Left ventricle myocardium inferior (tissue), 1 donor: ENCODE results near the gene OR6B1. TPM values are rescaled to one million over a fixed set of nuclear protein-coding genes. Genes with fewer than 3 reads are reported as not detected.
A peak's percentile ranks its signal among the peaks of the same experiment; 100 is the strongest.
"Not testable (repeated sequence)": the region's sequence is repeated elsewhere in the genome, so short reads cannot be mapped to it uniquely, and the experiment has no call there.

Experiments
- DNase-seq: peaks from one replicate; pipeline ENCODE4 v3.0.0-alpha.2; 2020
- H3K27ac ChIP-seq: fragments of 200-600 bp; replicated peaks from 2 replicates; pipeline ENCODE4 v1.8.0; 2021
- H3K27me3 ChIP-seq: fragments of 200-600 bp; 2 replicates; pipeline ENCODE4 v1.8.0; 2021; ENCODE audit warnings: low read depth
- H3K36me3 ChIP-seq: fragments of 200-600 bp; 2 replicates; pipeline ENCODE4 v1.8.0; 2021
- H3K4me1 ChIP-seq: fragments of 200-600 bp; 2 replicates; pipeline ENCODE4 v1.8.0; 2021
- H3K4me3 ChIP-seq: fragments of 200-600 bp; 2 replicates; pipeline ENCODE4 v1.8.0; 2021; ENCODE audit warnings: mild to moderate bottlenecking, moderate library complexity
- H3K9me3 ChIP-seq: fragments of 200-600 bp; replicated peaks from 2 replicates; pipeline ENCODE4 v1.8.0; 2021
- CTCF ChIP-seq: fragments of 200-600 bp; IDR thresholded peaks from 2 replicates; pipeline ENCODE4 v1.8.0; 2021; ENCODE audit warnings: antibody characterized with exemption, mild to moderate bottlenecking, borderline replicate concordance
- intact Hi-C: fragments of 100-400 bp; cut with micrococcal nuclease; formaldehyde crosslinking; loops from one replicate; pipeline ENCODE4 v1.11.0; 2022
- total RNA-seq: library from RNA; stranded (reverse); fragmentation: NEBNext Ultra II Directional; extraction: Animal tissue kit (Norgen Biotek cat#: 25700); gene quantifications from one replicate; pipeline ENCODE4 v1.2.1, GENCODE V29; 2021
- donor health status: DM: no; HTN: yes; CAD: no; lungs with severe emphysema.

The OR6B1 gene
- total RNA-seq, 1 donor from 2014 or later, result not detected

- no peak for DNase-seq
- Histone ChIP-seq H3K36me3 (no peaks in the 10 kb centered on the region), H3K27me3 (no peaks in the 10 kb centered on the region), H3K4me1 (peaks cover 4% of the 10 kb centered on the region), H3K4me3 (no peak overlapping the region), H3K9me3 (peaks cover 2% of the 10 kb centered on the region), H3K27ac (peak overlapping the region; percentile 55)
- intact Hi-C loops, result no loop called here
- TF ChIP-seq CTCF, result no peak
Observed at GRCh38 chr7:144037414-144038035, 37.4 kb downstream of the OR6B1 start.

- TF ChIP-seq CTCF, result no peak
- Histone ChIP-seq H3K4me3 (no peak overlapping the region), H3K27ac (peak overlapping the region; percentile 55), H3K9me3 (peaks cover 2% of the 10 kb centered on the region), H3K4me1 (peaks cover 4% of the 10 kb centered on the region), H3K36me3 (no peaks in the 10 kb centered on the region), H3K27me3 (no peaks in the 10 kb centered on the region)
- DNase-seq, result no peak
- intact Hi-C loops, result no loop called here
Observed at GRCh38 chr7:144038887-144039286, 38.8 kb downstream of the OR6B1 start.

- DNase-seq, result no peak
- no peak within 1 kb of the TSS for H3K27ac ChIP-seq
- H3K4me3 ChIP-seq, result no peak within 1 kb of the TSS
- no peaks in the 10 kb centered on the region for H3K27me3 ChIP-seq
- no peaks in the 10 kb centered on the region for H3K36me3 ChIP-seq
- no peaks in the 10 kb centered on the region for H3K4me1 ChIP-seq
- intact Hi-C loops, result no loop called here
- no peak for TF ChIP-seq CTCF
- no peaks in the 10 kb centered on the region for H3K9me3 ChIP-seq
Observed at GRCh38 chr7:144048648-144049047, 48.5 kb downstream of the OR6B1 start, which contains the start of gene OR2A5. TSS of gene OR2A5 (plus strand) at chr7:144048948. CDS start at chr7:144050402, 1,454 bp downstream.

- no peak for TF ChIP-seq CTCF
- Histone ChIP-seq H3K9me3 (no peaks in the 10 kb centered on the region), H3K27me3 (no peaks in the 10 kb centered on the region), H3K36me3 (no peaks in the 10 kb centered on the region), H3K4me3 (no peak overlapping the region), H3K4me1 (no peaks in the 10 kb centered on the region), H3K27ac (no peak overlapping the region)
- intact Hi-C loops, result no loop called here
- no peak for DNase-seq
Observed at GRCh38 chr7:144049491-144049890, 49.4 kb downstream of the OR6B1 start.

- no peak for TF ChIP-seq CTCF
- Histone ChIP-seq H3K4me3 (no peak overlapping the region), H3K4me1 (no peaks in the 10 kb centered on the region), H3K27me3 (no peaks in the 10 kb centered on the region), H3K9me3 (no peaks in the 10 kb centered on the region), H3K36me3 (no peaks in the 10 kb centered on the region), H3K27ac (no peak overlapping the region)
- no peak for DNase-seq
- intact Hi-C loops, result no loop called here
Observed at GRCh38 chr7:144050093-144050492, 50.0 kb downstream of the OR6B1 start.

- H3K27me3 ChIP-seq, DNase-seq, H3K36me3 ChIP-seq, H3K4me1 ChIP-seq, H3K9me3 ChIP-seq, H3K4me3 ChIP-seq, H3K27ac ChIP-seq, intact Hi-C loops: not testable (repeated sequence)
Observed at GRCh38 chr7:144050884-144051283, 50.8 kb downstream of the OR6B1 start.
